Activated naive CD8-positive, alpha-beta T cell treated with anti-CD3 and anti-CD28 coated beads, Interleukin-2, amount 50 U/mL, for 24 hours (primary cell): Measurements from ENCODE around the gene NTRK3.

ENCODE experiments used
- ATAC-seq: fragments of 150-1000 bp; cut with Tn5 transposase; one replicate; pipeline ENCODE4 v1.10.0; 2021
- DNase-seq: peaks from one replicate; pipeline ENCODE4 v3.0.0; 2021
- H3K27ac Mint-ChIP-seq: one replicate; pipeline ENCODE4 v1.8.0; 2021; ENCODE audit warnings: mild to moderate bottlenecking, mixed read lengths
- H3K27me3 Mint-ChIP-seq: one replicate; pipeline ENCODE4 v1.8.0; 2021; ENCODE audit warnings: mixed read lengths
- H3K36me3 Mint-ChIP-seq: one replicate; pipeline ENCODE4 v1.8.0; 2021; ENCODE audit warnings: low read depth, mixed read lengths
- H3K4me1 Mint-ChIP-seq: one replicate; pipeline ENCODE4 v1.8.0; 2021; ENCODE audit warnings: mixed read lengths
- H3K4me3 Mint-ChIP-seq: one replicate; pipeline ENCODE4 v1.8.0; 2021; ENCODE audit warnings: mild to moderate bottlenecking, moderate library complexity, mixed read lengths
- H3K9me3 Mint-ChIP-seq: one replicate; pipeline ENCODE4 v1.8.0; 2021; ENCODE audit warnings: mixed read lengths

NTRK3 gene

GRCh38 chr15:87959080-87959479 is 297.5 kb downstream of the NTRK3 start:
- Mint-ChIP-seq H3K27me3 (no peaks in the 10 kb centered on the region), H3K9me3 (no peaks in the 10 kb centered on the region)

GRCh38 chr15:87955284-87955909 is 301.1 kb downstream of the NTRK3 start:
- ATAC-seq (no peak), DNase-seq (no peak)
- Mint-ChIP-seq H3K36me3 (no peaks in the 10 kb centered on the region), H3K27ac (no peak overlapping the region), H3K9me3 (no peaks in the 10 kb centered on the region), H3K27me3 (no peaks in the 10 kb centered on the region), H3K4me1 (no peaks in the 10 kb centered on the region), H3K4me3 (no peak overlapping the region)

More at GRCh38 chr15:87959080-87959479, 297.5 kb downstream of the NTRK3 start:
- Mint-ChIP-seq H3K27ac (no peak overlapping the region), H3K4me3 (no peak overlapping the region), H3K36me3 (no peaks in the 10 kb centered on the region), H3K4me1 (no peaks in the 10 kb centered on the region)
- ATAC-seq (no peak), DNase-seq (no peak)

GRCh38 chr15:87954793-87955192 is 301.7 kb downstream of the NTRK3 start:
- Mint-ChIP-seq H3K36me3 (no peaks in the 10 kb centered on the region), H3K27ac (no peak overlapping the region), H3K4me3 (no peak overlapping the region), H3K27me3 (no peaks in the 10 kb centered on the region), H3K9me3 (no peaks in the 10 kb centered on the region), H3K4me1 (no peaks in the 10 kb centered on the region)
- no peak for DNase-seq
- ATAC-seq, result no peak

DNA sequence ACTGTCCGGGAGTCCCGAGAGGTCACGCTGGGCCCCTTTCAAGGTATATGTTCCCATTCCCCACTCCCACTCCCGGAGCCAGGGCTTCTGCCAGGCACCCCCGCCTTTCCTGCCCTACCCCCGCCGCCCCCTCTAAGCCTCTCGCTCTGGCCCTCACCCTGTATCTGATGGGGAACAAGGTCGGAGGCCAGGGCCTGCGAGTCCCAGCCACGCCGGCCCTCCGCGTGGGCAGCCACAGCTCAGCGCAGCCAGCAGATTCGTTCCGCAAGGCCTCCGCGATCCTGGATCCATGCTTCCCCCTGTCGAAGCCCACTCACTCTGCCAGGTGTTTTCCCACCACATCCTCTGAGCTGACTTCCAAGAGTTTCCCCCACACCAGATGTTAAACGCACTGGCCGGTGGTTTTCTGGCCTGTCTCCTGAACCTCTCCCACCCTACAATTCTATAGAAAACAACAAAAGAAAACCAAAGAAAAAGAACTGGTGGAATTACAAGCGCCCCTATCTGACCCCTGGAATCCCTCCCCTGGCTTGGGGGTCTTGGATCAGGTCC is 303.7 kb downstream of the NTRK3 start:
- H3K4me3 Mint-ChIP-seq, result no peak overlapping the region
- H3K36me3 Mint-ChIP-seq, result no peaks in the 10 kb centered on the region

DNA sequence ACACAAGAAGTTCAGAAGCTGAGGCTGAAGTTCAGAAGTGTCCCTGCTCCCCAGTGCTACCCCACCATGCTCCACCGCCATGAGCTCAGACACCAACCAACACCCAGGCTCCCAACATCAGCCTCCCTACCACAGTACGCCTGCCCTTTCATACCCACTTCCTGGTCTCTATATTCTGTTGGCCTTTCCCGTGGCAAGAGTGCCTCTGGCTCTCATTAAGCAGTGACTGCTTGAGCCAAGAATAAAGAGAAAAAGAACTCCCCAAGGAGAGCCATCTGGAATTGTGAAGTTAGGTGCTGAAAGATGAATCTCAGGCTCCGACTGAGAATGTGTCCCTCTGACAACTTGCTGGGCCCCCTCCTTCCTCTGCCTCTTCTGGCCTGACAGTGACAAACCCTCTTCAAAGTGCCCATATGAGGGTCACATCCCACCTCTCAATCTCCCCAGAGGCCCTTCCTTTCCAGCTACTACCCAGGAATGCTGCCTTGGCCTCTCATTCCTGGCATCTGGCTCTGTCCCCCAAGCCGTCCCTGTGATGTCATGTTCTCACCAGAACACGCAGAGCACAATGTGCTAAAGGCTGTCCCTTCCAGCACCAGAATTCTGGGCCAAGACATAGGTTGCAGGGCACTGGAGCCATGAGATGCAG is 306.8 kb downstream of the NTRK3 start:
- no peaks in the 10 kb centered on the region for H3K36me3 Mint-ChIP-seq
- H3K9me3 Mint-ChIP-seq, result no peaks in the 10 kb centered on the region
- DNase-seq, result no peak
- no peak for ATAC-seq
- H3K27ac Mint-ChIP-seq, result no peak overlapping the region
- no peaks in the 10 kb centered on the region for H3K4me1 Mint-ChIP-seq
- no peak overlapping the region for H3K4me3 Mint-ChIP-seq
- H3K27me3 Mint-ChIP-seq, result no peaks in the 10 kb centered on the region

More for the DNA sequence above, 303.7 kb downstream of the NTRK3 start:
- Mint-ChIP-seq H3K9me3 (no peaks in the 10 kb centered on the region), H3K27me3 (no peaks in the 10 kb centered on the region), H3K4me1 (no peaks in the 10 kb centered on the region), H3K27ac (no peak overlapping the region)
- DNase-seq, result no peak
- ATAC-seq, result no peak

DNA sequence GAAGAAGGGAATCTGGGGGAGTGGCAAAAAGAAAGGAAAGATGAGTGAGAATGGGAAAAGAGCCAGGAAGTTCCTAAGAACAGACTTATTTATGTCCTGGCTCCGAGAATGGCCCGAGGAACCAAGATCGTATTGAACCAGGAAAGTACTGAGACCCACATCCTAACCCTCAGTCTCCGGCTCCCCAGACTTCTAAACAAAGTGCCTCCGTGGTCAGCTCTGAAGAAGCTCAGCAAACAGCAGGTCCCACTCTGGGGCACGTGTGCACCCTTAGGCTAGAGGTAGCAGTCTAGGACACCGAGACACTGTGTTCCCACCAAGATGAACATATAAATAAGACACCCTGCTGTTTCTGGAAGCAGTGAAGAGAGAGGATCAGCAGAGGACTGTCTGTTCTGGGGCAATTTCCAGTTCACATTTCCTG is 307.4 kb downstream of the NTRK3 start:
- no peaks in the 10 kb centered on the region for H3K9me3 Mint-ChIP-seq
- H3K4me1 Mint-ChIP-seq, result no peaks in the 10 kb centered on the region
- H3K27me3 Mint-ChIP-seq, result no peaks in the 10 kb centered on the region
- no peaks in the 10 kb centered on the region for H3K36me3 Mint-ChIP-seq
- H3K27ac Mint-ChIP-seq, result no peak overlapping the region
- no peak for DNase-seq
- H3K4me3 Mint-ChIP-seq, result no peak overlapping the region
- no peak for ATAC-seq

DNA sequence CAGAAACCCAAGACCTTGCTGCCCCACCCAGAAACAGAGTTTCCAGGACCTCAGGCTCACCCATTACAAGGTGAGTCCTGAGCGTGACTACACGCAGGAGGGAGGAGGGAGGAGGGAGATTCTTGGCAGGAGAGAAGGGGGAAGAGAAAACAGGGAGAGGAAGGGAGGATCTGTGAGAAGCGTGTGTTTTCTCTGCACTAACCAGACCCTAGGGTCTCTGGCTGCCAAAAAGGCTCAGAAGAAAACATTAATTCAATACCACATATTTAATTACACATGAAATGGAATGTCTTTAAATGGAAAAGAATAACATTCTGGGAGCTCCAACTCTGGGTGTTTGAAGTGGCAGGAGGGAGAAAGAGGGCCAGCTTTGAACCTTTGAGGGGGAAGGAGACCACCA is 309.0 kb downstream of the NTRK3 start:
- Mint-ChIP-seq H3K9me3 (no peaks in the 10 kb centered on the region), H3K4me3 (no peak overlapping the region), H3K27me3 (no peaks in the 10 kb centered on the region), H3K36me3 (no peaks in the 10 kb centered on the region), H3K4me1 (no peaks in the 10 kb centered on the region), H3K27ac (no peak overlapping the region)
- no peak for ATAC-seq
- no peak for DNase-seq

DNA sequence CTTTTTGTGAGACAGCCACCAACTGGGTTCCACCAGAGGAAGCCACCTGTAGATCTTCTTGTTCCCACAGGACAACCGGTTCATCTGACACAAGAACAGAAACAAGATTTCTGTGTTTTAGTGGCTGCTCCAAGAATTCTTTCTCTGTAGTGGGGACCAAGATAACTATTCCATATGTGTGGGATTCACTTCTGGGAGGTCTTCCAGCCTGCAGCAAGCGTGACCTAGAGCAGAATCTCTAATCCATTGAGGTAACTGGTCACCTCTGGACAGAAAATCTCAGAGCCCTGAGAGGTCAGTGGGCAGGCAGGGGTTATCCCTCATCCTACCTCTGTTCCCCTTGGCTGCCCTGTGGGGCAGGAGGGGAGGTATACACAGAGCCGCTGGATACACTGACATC is 311.3 kb downstream of the NTRK3 start:
- H3K4me1 Mint-ChIP-seq, result no peaks in the 10 kb centered on the region
- no peak for DNase-seq
- H3K27me3 Mint-ChIP-seq, result no peaks in the 10 kb centered on the region
- H3K4me3 Mint-ChIP-seq, result no peak overlapping the region
- H3K9me3 Mint-ChIP-seq, result no peaks in the 10 kb centered on the region
- H3K36me3 Mint-ChIP-seq, result no peaks in the 10 kb centered on the region
- ATAC-seq, result no peak
- H3K27ac Mint-ChIP-seq, result no peak overlapping the region

DNA sequence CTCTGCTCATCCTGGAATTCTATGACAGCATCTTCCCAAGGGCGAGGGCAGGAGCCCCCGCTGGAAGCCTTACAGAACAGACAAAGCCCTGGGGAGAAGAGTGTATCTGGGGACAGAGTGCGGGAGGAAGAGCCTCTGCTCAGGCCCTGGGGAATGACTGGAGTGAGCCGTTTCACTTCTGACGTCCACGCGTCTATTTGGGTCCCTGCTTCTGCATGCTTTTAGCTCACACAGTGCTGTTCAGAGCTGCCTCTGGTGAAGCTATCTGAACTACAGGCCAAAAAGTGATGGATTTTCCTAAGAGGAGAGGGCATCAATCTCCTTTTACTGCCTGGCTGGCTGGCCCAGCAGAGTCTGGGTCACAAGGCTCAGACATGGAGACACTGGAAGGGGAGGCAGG is 311.8 kb downstream of the NTRK3 start:
- no peak for DNase-seq
- Mint-ChIP-seq H3K36me3 (no peaks in the 10 kb centered on the region), H3K27me3 (no peaks in the 10 kb centered on the region), H3K27ac (no peak overlapping the region), H3K4me1 (no peaks in the 10 kb centered on the region), H3K9me3 (no peaks in the 10 kb centered on the region), H3K4me3 (no peak overlapping the region)
- no peak for ATAC-seq

DNA sequence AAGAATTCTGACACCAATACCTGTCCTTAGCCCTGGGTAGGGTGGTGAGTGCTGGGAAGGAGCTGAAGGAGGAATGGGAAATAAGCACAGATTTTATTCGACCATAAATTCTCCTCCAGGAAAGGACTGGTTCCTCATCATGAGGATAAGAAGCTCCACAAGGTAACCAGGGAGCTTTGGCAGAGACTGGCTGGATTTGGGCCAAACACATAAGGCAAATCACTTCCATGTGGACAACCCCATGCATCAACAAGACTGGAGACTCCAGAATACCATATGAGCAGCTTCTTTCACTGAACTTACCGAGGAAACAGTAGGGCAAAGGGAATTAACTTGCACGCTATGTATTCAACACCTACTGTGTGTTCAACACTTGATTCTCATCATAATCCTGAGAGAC is 312.5 kb downstream of the NTRK3 start:
- DNase-seq, result no peak
- H3K4me1 Mint-ChIP-seq, result no peaks in the 10 kb centered on the region

GRCh38 chr15:87943626-87944025 is 312.9 kb downstream of the NTRK3 start:
- DNase-seq (no peak), ATAC-seq (no peak)
- Mint-ChIP-seq H3K9me3 (no peaks in the 10 kb centered on the region), H3K4me3 (no peak overlapping the region), H3K4me1 (no peaks in the 10 kb centered on the region), H3K27me3 (no peaks in the 10 kb centered on the region), H3K36me3 (no peaks in the 10 kb centered on the region), H3K27ac (no peak overlapping the region)

More for the DNA sequence above, 312.5 kb downstream of the NTRK3 start:
- H3K27me3 Mint-ChIP-seq, result no peaks in the 10 kb centered on the region
- no peaks in the 10 kb centered on the region for H3K36me3 Mint-ChIP-seq
- no peak overlapping the region for H3K4me3 Mint-ChIP-seq
- H3K27ac Mint-ChIP-seq, result no peak overlapping the region
- no peaks in the 10 kb centered on the region for H3K9me3 Mint-ChIP-seq
- no peak for ATAC-seq

DNA sequence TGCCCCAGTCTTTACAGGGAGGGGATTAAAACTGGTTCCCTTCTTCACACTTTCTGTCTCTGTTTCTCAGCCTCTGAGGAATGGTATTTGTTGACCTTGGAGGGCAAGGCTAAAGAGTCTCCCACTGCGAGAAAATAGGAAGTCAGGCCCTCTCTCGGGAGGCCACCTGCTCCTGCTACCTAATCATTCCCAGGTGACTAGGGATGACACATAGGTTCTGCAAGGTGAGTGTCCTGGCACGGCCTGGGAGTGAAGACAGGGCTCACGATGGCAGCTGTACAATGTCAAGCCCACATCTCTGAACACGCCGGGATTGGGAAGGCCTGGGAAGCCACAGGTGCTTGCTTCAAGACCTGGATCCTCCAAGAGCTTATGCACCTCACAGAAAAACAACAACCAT is 314.2 kb downstream of the NTRK3 start:
- no peaks in the 10 kb centered on the region for H3K4me1 Mint-ChIP-seq
- peaks cover 2% of the 10 kb centered on the region for H3K27me3 Mint-ChIP-seq
- no peaks in the 10 kb centered on the region for H3K36me3 Mint-ChIP-seq
- H3K4me3 Mint-ChIP-seq, result no peak overlapping the region
- H3K9me3 Mint-ChIP-seq, result no peaks in the 10 kb centered on the region
- no peak for ATAC-seq
- H3K27ac Mint-ChIP-seq, result no peak overlapping the region
- DNase-seq, result no peak

- no peak overlapping the region for H3K4me3 Mint-ChIP-seq
- DNase-seq, result no peak
- peaks cover 2% of the 10 kb centered on the region for H3K27me3 Mint-ChIP-seq
Observed at GRCh38 chr15:87941606-87942005, 314.9 kb downstream of the NTRK3 start.

GRCh38 chr15:87940768-87941167 is 315.8 kb downstream of the NTRK3 start:
- peaks cover 2% of the 10 kb centered on the region for H3K27me3 Mint-ChIP-seq
- H3K36me3 Mint-ChIP-seq, result no peaks in the 10 kb centered on the region
- no peaks in the 10 kb centered on the region for H3K9me3 Mint-ChIP-seq
- DNase-seq (no peak), ATAC-seq (no peak)
- H3K27ac Mint-ChIP-seq, result no peak overlapping the region
- H3K4me3 Mint-ChIP-seq, result no peak overlapping the region
- H3K4me1 Mint-ChIP-seq, result no peaks in the 10 kb centered on the region

More at GRCh38 chr15:87941606-87942005, 314.9 kb downstream of the NTRK3 start:
- Mint-ChIP-seq H3K9me3 (no peaks in the 10 kb centered on the region), H3K4me1 (no peaks in the 10 kb centered on the region), H3K36me3 (no peaks in the 10 kb centered on the region), H3K27ac (no peak overlapping the region)
- ATAC-seq, result no peak

- no peak overlapping the region for H3K27ac Mint-ChIP-seq
- ATAC-seq, result no peak
- peaks cover 2% of the 10 kb centered on the region for H3K27me3 Mint-ChIP-seq
- H3K9me3 Mint-ChIP-seq, result no peaks in the 10 kb centered on the region
- no peaks in the 10 kb centered on the region for H3K4me1 Mint-ChIP-seq
- H3K36me3 Mint-ChIP-seq, result no peaks in the 10 kb centered on the region
- no peak overlapping the region for H3K4me3 Mint-ChIP-seq
- no peak for DNase-seq
Observed at GRCh38 chr15:87939848-87940457, 316.6 kb downstream of the NTRK3 start.
